Stimulated activated CD4-positive, alpha-beta T cell treated with anti-CD3 and anti-CD28 coated beads, Interleukin-1b, Interleukin-23, amount 100 ng/mL, for 48 hours (primary cell): Measurements from ENCODE around the gene CPB1.

ENCODE experiments used
- DNase-seq: peaks from one replicate; pipeline ENCODE4 v3.0.0-alpha.2; 2020

The CPB1 gene

GRCh38 chr3:148884261-148884660 lies 56.6 kb downstream of the CPB1 start:
- no peak for DNase-seq

- no peak for DNase-seq
Measured at GRCh38 chr3:148889828-148890227, 62.2 kb downstream of the CPB1 start.

DNA sequence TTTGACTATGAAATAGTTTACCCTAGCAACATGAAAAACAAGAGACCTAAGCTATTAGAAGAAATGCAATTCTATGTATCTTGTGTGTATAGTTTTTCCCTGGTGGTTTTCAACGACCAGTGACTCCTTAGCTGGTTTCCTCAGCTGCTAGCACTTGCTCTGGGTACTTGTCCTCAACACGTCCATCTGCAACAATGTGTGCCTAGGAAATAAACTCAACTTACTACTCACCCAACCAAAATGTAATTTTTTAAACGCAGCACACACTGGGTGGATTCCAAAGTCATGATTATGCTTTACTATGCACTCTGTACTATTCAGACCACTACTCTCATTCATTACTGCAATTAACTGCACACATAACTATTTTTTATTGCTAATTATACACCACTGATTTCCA lies 68.5 kb downstream of the CPB1 start:
- no peak for DNase-seq

DNA sequence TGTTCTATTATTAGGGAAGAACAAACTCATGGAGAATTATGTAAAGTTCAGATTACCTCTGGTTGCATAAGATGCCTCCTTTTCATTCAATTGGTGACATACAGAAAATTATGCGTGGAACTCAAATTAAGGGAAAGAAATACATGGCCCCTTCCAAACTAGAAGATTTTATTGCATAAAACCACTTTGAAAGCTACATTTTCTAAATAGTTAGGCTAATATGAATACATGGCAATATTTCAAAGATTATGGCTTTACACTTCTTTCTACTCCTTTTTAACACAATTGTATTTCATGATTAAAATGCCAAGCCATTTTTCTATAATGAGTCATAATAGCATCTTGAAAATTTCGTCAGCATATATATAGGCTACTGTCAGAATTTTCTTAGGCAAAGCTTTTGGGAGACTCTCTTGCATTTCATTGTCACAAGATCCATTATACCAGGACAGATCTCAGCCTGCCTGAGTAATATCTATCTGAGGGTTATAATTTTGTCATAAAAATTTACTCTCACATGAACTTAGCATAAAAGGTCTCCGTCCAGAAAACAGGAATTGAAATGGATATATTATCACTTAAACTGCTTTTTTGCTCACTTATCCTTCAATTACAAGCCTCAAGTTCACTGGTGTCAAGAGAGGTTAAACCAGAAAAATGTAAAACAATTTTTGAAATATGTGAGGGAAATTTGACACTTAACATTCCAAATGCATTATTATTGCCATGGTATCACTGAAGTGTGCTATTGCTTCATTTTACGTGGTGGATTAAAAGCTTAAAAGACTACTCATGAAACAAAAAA lies 74.6 kb downstream of the CPB1 start:
- no peak for DNase-seq

- DNase-seq, result no peak
Measured at GRCh38 chr3:148903022-148903442, 75.4 kb downstream of the CPB1 start.

GRCh38 chr3:148903941-148904340 lies 76.3 kb downstream of the CPB1 start:
- DNase-seq, result no peak

DNA sequence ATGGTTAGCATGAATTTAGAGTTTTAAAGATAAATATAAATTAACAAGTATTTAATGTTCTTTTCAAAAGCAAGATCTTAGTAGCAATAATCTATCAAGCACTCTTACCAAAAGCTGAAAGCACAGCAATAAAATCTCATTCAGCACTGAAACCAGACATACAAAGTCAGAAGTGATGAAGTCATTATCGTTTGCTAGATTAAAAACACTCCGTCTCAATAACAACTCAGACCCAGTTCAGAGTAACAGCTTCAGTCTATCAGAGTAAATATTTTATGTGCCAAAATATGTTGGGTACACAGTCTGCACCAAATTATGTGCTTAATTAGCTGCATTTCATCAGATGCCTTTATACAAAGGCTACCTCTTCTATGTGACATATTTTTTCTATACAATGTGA lies 79.1 kb downstream of the CPB1 start:
- no peak for DNase-seq
